Stomach (tissue), 4 donors: ENCODE data around the gene DYNLT1.

Experiments used
- CTCF ChIP-seq, 7 experiments: fragments of 450-650 bp in 4 of 7; fragments of 200-600 bp in 3 of 7; sonication (generic) in 3 of 7; IDR thresholded peaks; one replicate each; pipeline ENCODE4 v1.5.1; 2016 to 2019; ENCODE audit warnings: antibody characterized with exemption in 7 of 7, control low read depth in 2 of 7, mild to moderate bottlenecking in 1 of 7
- POLR2A ChIP-seq, 4 donors: fragments of 450-650 bp; IDR thresholded peaks; one replicate each; pipeline ENCODE4 v1.6.1; 2016; ENCODE audit warnings: antibody characterized with exemption in 4 of 4, control low read depth in 2 of 4, mild to moderate bottlenecking in 1 of 4, moderate library complexity in 1 of 4

GRCh38 chr6:158672726-158673125 is 28.2 kb upstream of the DYNLT1 start:
- TF ChIP-seq CTCF (IDR thresholded peaks at IDR 0.05) = no peak
- no peak for TF ChIP-seq POLR2A (IDR thresholded peaks at IDR 0.05)
